GM12801 (cell line): ENCODE measurements around the gene SAMM50.

ENCODE experiments used
- CTCF ChIP-seq: IDR thresholded peaks from one replicate; pipeline ENCODE4 v1.5.1; 2011; ENCODE audit warnings: control low read depth; ENCODE audit not compliant: insufficient read length; ENCODE audit errors: extremely low read depth

Gene SAMM50

GRCh38 chr22:43955040-43955882 is at the start of gene SAMM50:
SAMM50 (plus strand) TSS chr22:43955442; CDS start chr22:43955578, 136 bp downstream.
- TF ChIP-seq CTCF, result no peak

GRCh38 chr22:43905681-43906080 is 49.6 kb upstream of the SAMM50 start:
- no peak for TF ChIP-seq CTCF

- no peak for TF ChIP-seq CTCF
These were observed 45.5 kb upstream of the SAMM50 start for GRCh38 chr22:43909708-43910107.

- no peak for TF ChIP-seq CTCF
These were observed 45.0 kb upstream of the SAMM50 start for GRCh38 chr22:43910178-43910695.

- TF ChIP-seq CTCF, result no peak
These were observed 43.9 kb upstream of the SAMM50 start for GRCh38 chr22:43911351-43911750.

- no peak for TF ChIP-seq CTCF
These were observed 37.7 kb upstream of the SAMM50 start for GRCh38 chr22:43917521-43917920.

GRCh38 chr22:43919106-43919973 is 35.9 kb upstream of the SAMM50 start:
- no peak for TF ChIP-seq CTCF
